Measurements from ENCODE around the gene ARF1. TPM values are rescaled to one million over a fixed set of nuclear protein-coding genes. Genes with fewer than 3 reads are reported as not detected.

Gene ARF1
- total and polyA plus RNA-seq, 2 of the 13 experiments (the other 11 are each of a cell fraction or from before 2014, with no cell fraction given) = 186 to 327 TPM

- Histone ChIP-seq H3K4me1 (ENCODE audit: insufficient read depth, low read length) (peaks cover 15% of the 10 kb centered on the region), H3K9ac (ENCODE audit: insufficient read depth, low read depth, low read length) (no peak overlapping the region), H3K9me3 (ENCODE audit: low read length) (no peaks in the 10 kb centered on the region), H4K20me1 (ENCODE audit: insufficient read depth, low read length) (peaks cover 15% of the 10 kb centered on the region), H3K79me2 (ENCODE audit: insufficient read depth, low read length) (peaks cover 34% of the 10 kb centered on the region), H3K27ac (ENCODE audit: extremely low read length, insufficient read depth, low read length) (no peak overlapping the region), H3K4me3 (replicated peaks in 1 of 3; ENCODE audit: insufficient read depth in 1 of 3, low read depth in 2 of 3, low read length in 3 of 3) (no peak overlapping the region), H3K4me2 (ENCODE audit: low read depth, low read length) (no peak overlapping the region), H3K36me3 (replicated peaks in 1 of 2; ENCODE audit: control insufficient read depth in 1 of 2, insufficient read depth in 2 of 2, low read length in 2 of 2) (no peaks in the 10 kb centered on the region), H2AFZ (ENCODE audit: low read length) (no peak overlapping the region), H3K27me3 (ENCODE audit: control insufficient read depth in 1 of 2, insufficient read depth in 2 of 2, low read length in 2 of 2) (peaks cover 2 to 16% of the 10 kb centered on the region in 2 experiments; a peak in 3 of 5 replicates)
- ATAC-seq (no peak), DNase-seq (ENCODE audit: low spot score) (no peak), FAIRE-seq (no peak)
- WGBS (ENCODE audit: low lambda C conversion rate) = 80% methylated on average over 1 of the region's 7 CpGs
- CTCF ChIA-PET (ENCODE audit: low intra/inter-chr PET ratio, low total read pairs) = no interaction called here
- no TSS peak for BruUV-seq (replicated peaks)
- TF ChIP-seq TCF12 (IDR thresholded peaks at IDR 0.05) (no peak), TCF12 (CRISPR knock-in tag; IDR thresholded peaks at IDR 0.05) (no peak), SMC3 (IDR thresholded peaks at IDR 0.05; ENCODE audit: low read length) (no peak), ZNF768 (CRISPR knock-in tag; IDR thresholded peaks at IDR 0.05) (peak; percentile 97), ADNP (CRISPR knock-in tag; IDR thresholded peaks at IDR 0.05) (0 out of 2 replicates have a peak, but pooled peaks have one; percentile 54), SRF (IDR thresholded peaks at IDR 0.05; ENCODE audit: low read depth, low read length) (no peak), ZNF746 (CRISPR knock-in tag; IDR thresholded peaks at IDR 0.05) (no peak), ZNF335 (CRISPR knock-in tag; IDR thresholded peaks at IDR 0.05) (no peak), KAT8 (CRISPR knock-in tag; IDR thresholded peaks at IDR 0.05) (no peak), KLF12 (CRISPR knock-in tag; IDR thresholded peaks at IDR 0.05; ENCODE audit: borderline replicate concordance) (no peak), ZNF580 (CRISPR knock-in tag; IDR thresholded peaks at IDR 0.05; ENCODE audit: borderline replicate concordance, low read depth) (no peak), ZNF263 (CRISPR knock-in tag; IDR thresholded peaks at IDR 0.05) (no peak), ONECUT2 (CRISPR knock-in tag; IDR thresholded peaks at IDR 0.05) (no peak), SIX4 (CRISPR knock-in tag; IDR thresholded peaks at IDR 0.05) (no peak), RFX3 (CRISPR knock-in tag; IDR thresholded peaks at IDR 0.05) (no peak), RFX1 (IDR thresholded peaks at IDR 0.05) (no peak), SMAD1 (CRISPR knock-in tag; IDR thresholded peaks at IDR 0.05; ENCODE audit: borderline replicate concordance, low read depth) (no peak), SKI (IDR thresholded peaks at IDR 0.05; ENCODE audit: partially characterized antibody) (no peak), ZMYM3 (CRISPR knock-in tag; IDR thresholded peaks at IDR 0.05) (peak; percentile 93), ZBTB14 (CRISPR knock-in tag; IDR thresholded peaks at IDR 0.05) (no peak), GABPB1 (CRISPR knock-in tag; IDR thresholded peaks at IDR 0.05) (no peak)
- TF ChIP-seq, protein P1, sequence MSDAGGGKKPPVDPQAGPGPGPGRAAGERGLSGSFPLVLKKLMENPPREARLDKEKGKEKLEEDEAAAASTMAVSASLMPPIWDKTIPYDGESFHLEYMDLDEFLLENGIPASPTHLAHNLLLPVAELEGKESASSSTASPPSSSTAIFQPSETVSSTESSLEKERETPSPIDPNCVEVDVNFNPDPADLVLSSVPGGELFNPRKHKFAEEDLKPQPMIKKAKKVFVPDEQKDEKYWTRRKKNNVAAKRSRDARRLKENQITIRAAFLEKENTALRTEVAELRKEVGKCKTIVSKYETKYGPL (CRISPR knock-in tag; IDR thresholded peaks at IDR 0.05) = no peak
- TF ChIP-seq, protein P2, sequence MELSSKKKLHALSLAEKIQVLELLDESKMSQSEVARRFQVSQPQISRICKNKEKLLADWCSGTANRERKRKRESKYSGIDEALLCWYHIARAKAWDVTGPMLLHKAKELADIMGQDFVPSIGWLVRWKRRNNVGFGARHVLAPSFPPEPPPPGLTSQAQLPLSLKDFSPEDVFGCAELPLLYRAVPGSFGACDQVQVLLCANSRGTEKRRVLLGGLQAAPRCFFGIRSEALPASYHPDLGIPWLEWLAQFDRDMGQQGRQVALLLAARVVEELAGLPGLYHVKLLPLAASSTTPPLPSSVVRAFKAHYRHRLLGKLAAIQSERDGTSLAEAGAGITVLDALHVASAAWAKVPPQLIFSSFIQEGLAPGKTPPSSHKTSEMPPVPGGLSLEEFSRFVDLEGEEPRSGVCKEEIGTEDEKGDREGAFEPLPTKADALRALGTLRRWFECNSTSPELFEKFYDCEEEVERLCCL (CRISPR knock-in tag; IDR thresholded peaks at IDR 0.05; ENCODE audit: borderline replicate concordance) = no peak
- intact Hi-C loops (cut with micrococcal nuclease; ENCODE audit: unreplicated experiment) (loop anchor here (10.0 kb wide), 1 partner anchor 1145 kb away; no protein-coding TSS in a partner anchor), in situ Hi-C loops (cut with HindIII; ENCODE audit: extremely low pct_ligation_motif_present, low pct_unique_long_range_greater_than_20kb) (loop anchor here (5.0 kb wide), 1 partner anchor 77 kb away; no protein-coding TSS in a partner anchor)
- POLR2A ChIA-PET = no interaction called here
Measured at GRCh38 chr1:228079601-228080263, 2.8 kb upstream of the ARF1 start.
